Hippocampal formation (tissue), 2 donors: Measurements from ENCODE around the gene BUD23.
"Not testable (repeated sequence)": the region's sequence is repeated elsewhere in the genome, so short reads cannot be mapped to it uniquely, and the experiment has no call there.

Source experiments
- DNase-seq, 2 donors: peaks; one replicate each; lab custom pipeline; 2025; lab: John Stamatoyannopoulos, UW

Gene BUD23

DNA sequence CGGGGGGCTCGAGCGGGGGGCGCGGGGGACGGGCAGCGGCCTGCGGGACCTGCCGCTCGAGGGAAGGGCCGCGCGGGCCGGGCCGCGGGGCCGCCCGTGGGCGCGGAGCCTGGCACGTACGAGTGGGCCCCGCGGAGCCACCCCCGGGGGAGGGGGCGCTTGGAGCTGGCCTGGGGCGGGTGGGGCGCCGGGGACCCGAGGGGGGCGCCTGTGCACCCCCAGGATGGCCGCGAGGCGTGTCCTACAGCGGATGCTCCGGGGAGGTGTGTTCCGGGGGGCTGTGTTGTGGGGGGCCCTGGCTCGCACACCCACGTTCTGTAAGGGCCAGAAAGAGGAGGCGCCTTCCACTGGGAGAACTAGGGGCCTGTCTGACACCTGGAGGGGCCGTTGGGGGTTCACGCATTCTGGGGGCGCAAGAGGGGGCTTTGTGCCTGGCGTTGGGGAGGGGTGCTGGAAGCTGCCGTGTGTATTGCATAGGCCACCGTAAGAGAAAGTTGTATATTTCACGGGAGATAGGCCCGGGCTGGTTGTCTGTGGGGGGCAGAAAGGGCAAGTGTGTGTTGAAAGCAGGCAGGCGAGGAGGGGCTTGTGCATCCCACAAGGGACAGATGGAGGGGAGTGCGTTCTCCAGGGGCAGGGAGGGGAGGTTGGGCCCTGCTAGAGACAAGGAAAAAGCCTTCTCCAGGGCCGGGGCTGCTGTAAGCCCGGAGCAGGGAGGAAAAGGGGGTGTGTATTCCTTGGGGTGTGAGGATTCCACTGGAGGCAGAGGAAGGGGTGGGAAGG is 15.1 kb upstream of the BUD23 start:
- DNase-seq, result no peak

DNA sequence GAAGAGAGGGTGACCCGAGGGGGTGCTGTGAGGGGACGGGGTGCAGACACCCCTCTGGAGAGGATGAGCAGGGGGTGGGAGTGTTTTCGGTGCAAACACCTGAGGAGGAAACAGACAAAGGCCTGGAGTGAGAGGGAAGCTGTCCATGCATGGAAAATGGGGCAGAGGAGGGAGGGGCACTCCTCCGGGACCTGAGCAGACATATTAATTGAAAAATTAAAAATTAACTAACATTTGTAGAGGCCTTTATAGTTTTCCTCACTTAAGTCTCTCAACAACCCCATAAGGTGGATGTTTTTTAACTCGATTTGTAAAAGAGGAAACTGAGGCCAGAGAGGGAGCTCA is 14.5 kb upstream of the BUD23 start:
- no peak for DNase-seq

DNA sequence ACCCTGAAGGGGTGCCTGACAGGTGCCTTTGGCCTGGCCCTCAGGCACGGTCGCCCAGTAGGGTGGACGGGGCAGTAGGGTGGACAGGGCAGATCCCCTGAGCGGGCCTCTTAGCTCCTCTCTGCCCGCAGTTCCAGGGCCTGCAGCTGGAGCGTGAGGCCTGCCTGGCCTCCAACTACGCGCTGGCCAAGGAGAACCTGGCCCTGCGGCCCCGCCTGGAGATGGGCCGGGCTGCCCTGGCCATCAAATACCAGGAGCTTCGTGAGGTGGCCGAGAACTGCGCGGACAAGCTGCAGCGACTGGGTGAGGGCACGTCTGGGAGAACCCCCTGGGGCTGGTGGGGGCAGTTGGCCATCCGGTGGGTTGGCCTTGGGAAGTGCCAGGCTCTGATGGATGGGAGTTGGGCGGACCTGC is 14.1 kb upstream of the BUD23 start:
- no peak for DNase-seq

- no peak for DNase-seq
Measured at GRCh38 chr7:73669858-73670385, 13.5 kb upstream of the BUD23 start.

GRCh38 chr7:73671322-73671661 is 12.1 kb upstream of the BUD23 start:
- no peak for DNase-seq

GRCh38 chr7:73671857-73672445 is 11.4 kb upstream of the BUD23 start:
- DNase-seq, result no peak

DNA sequence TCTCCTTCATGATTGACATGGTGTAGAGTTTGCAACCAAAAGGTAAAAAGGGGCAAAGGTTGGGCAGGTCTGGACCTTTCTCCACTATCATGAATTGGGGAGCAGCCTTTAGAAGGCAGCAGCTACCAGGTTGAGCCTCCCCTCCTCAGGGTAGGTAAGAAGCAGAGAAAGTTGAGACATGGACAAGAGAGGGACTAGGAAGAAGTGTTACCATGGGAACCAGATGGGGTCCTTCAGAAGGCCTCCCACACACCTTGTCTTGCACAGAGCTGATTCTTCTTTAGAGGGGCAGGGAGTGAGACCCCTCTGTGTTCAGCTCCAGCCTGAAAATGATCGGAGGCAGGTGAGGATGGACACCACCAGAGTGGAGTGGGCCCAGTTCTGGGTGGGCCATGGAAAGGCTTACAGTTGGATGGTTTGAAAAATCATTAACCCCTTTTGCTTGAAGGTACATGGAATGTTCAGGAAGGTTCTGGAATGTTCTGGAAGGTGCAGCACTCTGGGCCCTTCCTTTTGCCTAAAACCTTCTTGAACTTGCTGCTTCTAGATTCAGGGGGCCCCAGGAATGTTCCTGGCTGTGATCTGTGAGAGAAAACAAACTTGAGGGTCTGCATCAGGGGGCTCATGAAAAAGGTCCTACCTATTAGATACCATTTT is 8.8 kb upstream of the BUD23 start:
- no peak for DNase-seq

DNA sequence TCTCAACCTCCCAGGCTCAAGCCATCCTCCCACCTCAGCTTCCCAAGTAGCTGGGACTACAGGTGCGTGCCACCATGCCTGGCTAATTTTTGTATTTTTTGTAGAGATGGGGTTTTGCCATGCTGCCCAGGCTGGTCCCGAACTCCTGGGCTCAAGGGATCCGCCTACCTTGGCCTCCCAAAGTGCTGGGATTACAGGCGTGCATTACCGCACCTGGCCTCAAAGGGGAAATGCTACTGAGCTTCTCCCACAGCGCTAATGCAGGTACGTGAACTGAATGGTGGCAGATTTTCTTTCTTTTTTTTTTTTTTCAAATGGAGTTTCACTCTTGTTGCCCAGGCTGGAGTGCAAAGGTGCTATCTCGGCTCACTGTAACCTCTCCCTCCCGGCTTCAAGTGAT is 7.3 kb upstream of the BUD23 start:
- DNase-seq, result not testable (repeated sequence)

GRCh38 chr7:73678862-73679261 is 4.5 kb upstream of the BUD23 start:
- no peak for DNase-seq

DNA sequence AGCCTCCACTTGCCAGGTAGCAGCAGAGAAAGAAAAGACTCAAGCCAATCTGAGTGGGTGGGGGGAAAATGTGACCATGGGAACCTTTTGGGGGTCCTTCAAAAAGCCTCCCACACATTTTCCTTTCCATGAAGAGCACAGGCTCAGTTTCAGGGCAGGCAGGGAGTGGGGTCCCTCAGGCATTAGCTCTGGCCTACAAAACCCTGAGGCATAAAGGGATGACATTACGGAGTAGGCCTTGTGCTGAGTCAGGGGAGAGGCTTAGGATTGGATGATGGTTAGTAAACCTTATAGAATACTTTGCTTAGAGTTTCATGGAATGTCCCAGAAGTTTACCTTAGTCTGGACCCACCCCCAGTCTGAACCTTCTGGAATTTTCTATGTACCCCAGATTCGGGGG is 3.7 kb upstream of the BUD23 start:
- no peak for DNase-seq

- no peak for DNase-seq
Measured at GRCh38 chr7:73680501-73680900, 2.9 kb upstream of the BUD23 start.

DNA sequence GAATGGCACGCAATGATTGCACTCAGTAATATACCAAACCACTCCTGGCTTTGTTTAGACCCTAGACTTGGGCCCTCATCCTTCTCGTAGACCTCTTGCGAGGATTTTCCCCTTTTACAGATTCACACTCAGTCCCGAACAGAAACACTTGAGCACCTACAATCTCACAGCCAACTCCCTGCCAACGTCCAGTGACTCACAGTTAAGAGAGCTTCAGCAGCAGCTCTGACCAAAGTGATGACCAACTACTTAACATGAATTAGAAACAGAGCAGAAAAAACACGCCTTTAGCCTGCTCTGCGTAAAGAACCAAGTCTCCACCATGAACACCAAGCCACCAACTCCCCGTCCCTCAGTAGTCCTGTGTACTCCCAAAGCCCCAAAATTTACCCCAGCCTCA is 2.4 kb upstream of the BUD23 start:
- no peak for DNase-seq

DNA sequence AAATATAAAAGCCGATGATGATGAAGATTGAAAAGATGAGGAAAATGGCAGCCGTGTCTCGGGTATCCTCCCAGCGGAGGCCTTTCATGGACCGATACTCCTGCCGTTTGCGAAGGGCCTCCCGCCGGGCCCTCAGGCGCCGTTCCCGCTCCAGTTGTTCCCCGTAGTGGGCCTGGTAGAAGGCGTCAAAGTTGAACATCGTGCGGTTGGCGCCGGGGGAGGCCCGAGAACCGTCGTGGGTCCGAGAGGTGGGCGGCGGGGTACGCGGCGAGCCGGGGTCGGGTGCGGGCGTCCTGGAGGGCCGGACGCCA is 697 bp upstream of the BUD23 start:
- DNase-seq, result no peak

- DNase-seq, result no peak
Measured at GRCh38 chr7:73683788-73684693, 644 bp downstream of the BUD23 start.

GRCh38 chr7:73685311-73685710 is 1.9 kb downstream of the BUD23 start:
- DNase-seq, result no peak

GRCh38 chr7:73688288-73688687 is 4.9 kb downstream of the BUD23 start:
- no peak for DNase-seq

GRCh38 chr7:73690646-73691045 is 7.2 kb downstream of the BUD23 start:
- DNase-seq, result no peak

DNA sequence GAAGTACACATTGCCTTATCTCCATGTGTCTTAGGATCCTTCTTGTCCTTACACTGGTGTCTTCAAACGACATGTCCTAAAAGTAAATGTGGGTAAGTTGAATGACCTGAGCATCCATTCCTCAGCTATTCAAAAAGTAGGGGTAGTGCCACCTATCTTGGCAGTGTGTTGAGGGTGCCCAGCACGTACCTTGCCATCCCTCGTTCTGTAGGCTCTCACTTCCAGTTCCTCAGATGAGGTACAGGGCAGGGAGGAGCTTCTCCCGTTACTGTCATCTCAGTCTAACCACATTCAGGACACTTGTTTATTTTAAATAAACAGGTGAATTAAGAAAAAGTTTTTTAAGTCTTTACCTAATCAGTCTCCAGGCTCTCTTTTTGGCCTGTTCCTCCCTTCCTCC is 13.0 kb downstream of the BUD23 start:
- DNase-seq, result no peak

- DNase-seq, result no peak
Measured at GRCh38 chr7:73698410-73698809, 15.0 kb downstream of the BUD23 start.

GRCh38 chr7:73699370-73700068 is 16.1 kb downstream of the BUD23 start:
- DNase-seq, result no peak

- DNase-seq, result no peak
Measured at GRCh38 chr7:73700069-73700423, 16.6 kb downstream of the BUD23 start.

DNA sequence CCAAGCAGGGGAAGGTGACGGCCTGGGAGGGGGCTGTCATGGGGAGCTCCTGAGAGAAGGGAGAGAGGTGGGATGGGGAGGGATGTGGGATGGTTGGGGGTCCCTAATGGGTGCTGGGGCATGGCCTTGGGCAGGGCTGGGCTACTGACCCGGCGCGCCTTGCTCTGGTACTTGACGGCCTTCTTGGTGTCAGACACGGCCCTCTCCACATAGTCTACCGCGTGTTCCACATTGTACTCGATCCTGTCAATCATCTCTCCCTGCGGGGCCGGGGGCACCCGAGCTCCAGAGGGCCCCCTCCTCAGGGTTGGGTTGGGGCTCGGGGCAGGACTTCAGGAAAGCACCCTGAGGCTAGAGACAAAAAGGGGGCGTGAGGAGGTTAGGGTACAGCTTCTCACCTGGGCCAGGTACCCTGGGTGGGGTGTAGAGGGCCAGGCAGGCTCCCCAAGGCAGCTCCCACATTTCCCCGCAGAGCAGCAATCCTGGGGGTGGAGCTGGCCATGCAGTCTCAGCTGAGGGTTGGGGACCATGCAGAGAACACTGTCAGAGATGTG is 17.3 kb downstream of the BUD23 start:
- DNase-seq, result no peak
